SK-N-MC (cell line): ENCODE results near the gene ZC3H10.

Experiments used
- DNase-seq: peaks from one replicate; pipeline ENCODE4 v3.0.0-alpha.2; 2011; ENCODE audit warnings: low read depth, low spot score
- H3K27ac ChIP-seq: fragments of 200-600 bp; sonication (generic); 2 replicates; pipeline ENCODE4 v1.5.1; 2016; ENCODE audit warnings: mixed run types
- H3K36me3 ChIP-seq: fragments of 200-600 bp; sonication (generic); 2 replicates; pipeline ENCODE4 v1.6.1; 2017; ENCODE audit warnings: antibody characterized with exemption, low read length, mixed read lengths; ENCODE audit not compliant: insufficient read depth
- H3K4me3 ChIP-seq: fragments of 200-600 bp; sonication (generic); 2 replicates; pipeline ENCODE4 v1.5.1; 2016
- H3K9ac ChIP-seq: fragments of 200-600 bp; sonication (generic); 2 replicates; pipeline ENCODE4 v1.8.0; 2017; ENCODE audit warnings: mixed run types, mixed read lengths; ENCODE audit not compliant: insufficient read length
- H3K9me3 ChIP-seq: fragments of 200-600 bp; sonication (generic); 2 replicates; pipeline ENCODE4 v1.6.1; 2017; ENCODE audit warnings: low read depth, mild to moderate bottlenecking, antibody characterized with exemption, low read length, moderate library complexity, mixed read lengths
- EZH2 ChIP-seq: fragments of 200-600 bp; sonication (generic); IDR thresholded peaks from one replicate; pipeline ENCODE4 v1.6.1; 2017; ENCODE audit warnings: antibody characterized with exemption
- FOXP2 ChIP-seq: optimal IDR thresholded peaks from 2 replicates; pipeline ENCODE3; 2011; ENCODE audit warnings: mild to moderate bottlenecking, moderate library complexity; ENCODE audit not compliant: insufficient read depth; ENCODE audit errors: extremely low read length, control extremely low read depth
- POLR2AphosphoS5 ChIP-seq: IDR thresholded peaks from 2 replicates; pipeline ENCODE4 v1.6.1; 2012; ENCODE audit warnings: mild to moderate bottlenecking, low read depth, low read length, borderline replicate concordance

ZC3H10 gene

DNA sequence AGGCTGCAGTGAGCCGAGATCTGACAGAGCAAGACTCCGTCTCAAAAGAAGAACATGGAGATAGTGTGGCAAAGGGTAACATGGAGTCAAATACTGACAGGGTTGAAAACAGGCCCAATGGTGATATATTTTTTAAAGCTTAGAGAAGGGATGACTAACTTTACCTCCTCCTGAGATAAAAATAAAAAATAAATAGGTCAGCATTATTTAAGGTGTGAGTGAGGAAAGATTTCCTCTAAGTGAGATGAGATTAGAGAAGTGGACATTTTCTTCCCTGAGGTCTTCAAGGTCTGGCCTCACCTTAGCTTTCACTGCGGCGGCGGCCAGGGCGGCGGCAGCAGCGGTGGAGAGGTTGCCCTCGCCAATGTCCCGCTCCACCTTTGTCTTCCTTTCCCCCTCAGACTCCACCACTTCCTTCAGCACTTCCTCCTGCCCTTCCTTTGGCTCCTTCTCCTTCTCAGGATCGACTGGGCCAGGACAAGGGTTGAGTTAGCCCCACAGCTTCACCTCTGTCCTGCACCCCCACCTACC lies 51.2 kb downstream of the ZC3H10 start:
- no peak for DNase-seq
- peaks cover 82% of the 10 kb centered on the region for H3K36me3 ChIP-seq
- no peak overlapping the region for H3K27ac ChIP-seq
- no peak for TF ChIP-seq FOXP2
- TF ChIP-seq POLR2AphosphoS5: no peak
- TF ChIP-seq EZH2: no peak
- no peaks in the 10 kb centered on the region for H3K9me3 ChIP-seq
- no peak overlapping the region for H3K9ac ChIP-seq
- H3K4me3 ChIP-seq: no peak overlapping the region

DNA sequence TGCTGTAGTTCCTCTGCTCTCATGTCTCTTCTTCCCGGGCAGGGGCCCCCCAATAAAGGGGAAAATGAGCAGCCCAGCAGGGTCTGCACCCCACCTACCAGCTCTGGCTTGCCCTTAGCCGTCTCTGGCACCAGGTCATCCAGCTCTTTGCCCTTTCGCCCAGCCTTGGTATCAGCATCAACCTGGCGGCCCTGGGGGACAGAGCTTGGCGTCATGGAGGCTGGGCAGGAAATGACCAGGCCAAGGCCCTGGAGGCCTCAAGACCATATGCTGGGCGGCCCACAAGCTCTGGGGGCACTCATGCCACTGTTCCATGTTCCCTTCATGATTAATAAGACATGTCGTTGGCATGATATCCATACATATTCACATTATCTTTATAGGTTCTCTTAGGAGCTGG lies 54.8 kb downstream of the ZC3H10 start:
- no peak for TF ChIP-seq FOXP2
- no peak for TF ChIP-seq POLR2AphosphoS5
- no peak for TF ChIP-seq EZH2
- H3K9ac ChIP-seq: no peak overlapping the region

More for the DNA sequence above, 54.8 kb downstream of the ZC3H10 start:
- H3K36me3 ChIP-seq: peaks cover 74% of the 10 kb centered on the region
- no peak overlapping the region for H3K4me3 ChIP-seq
- no peak overlapping the region for H3K27ac ChIP-seq
- H3K9me3 ChIP-seq: no peaks in the 10 kb centered on the region
- DNase-seq: no peak
